ENCODE data around the gene CANT1. TPM values are rescaled to one million over a fixed set of nuclear protein-coding genes. Genes with fewer than 3 reads are reported as not detected.
A peak's percentile ranks its signal among the peaks of the same experiment; 100 is the strongest.

Gene CANT1
- total RNA-seq, 4 donors from 2014 or later, result 21.2 to 33.7 (median 27.0) TPM

DNA sequence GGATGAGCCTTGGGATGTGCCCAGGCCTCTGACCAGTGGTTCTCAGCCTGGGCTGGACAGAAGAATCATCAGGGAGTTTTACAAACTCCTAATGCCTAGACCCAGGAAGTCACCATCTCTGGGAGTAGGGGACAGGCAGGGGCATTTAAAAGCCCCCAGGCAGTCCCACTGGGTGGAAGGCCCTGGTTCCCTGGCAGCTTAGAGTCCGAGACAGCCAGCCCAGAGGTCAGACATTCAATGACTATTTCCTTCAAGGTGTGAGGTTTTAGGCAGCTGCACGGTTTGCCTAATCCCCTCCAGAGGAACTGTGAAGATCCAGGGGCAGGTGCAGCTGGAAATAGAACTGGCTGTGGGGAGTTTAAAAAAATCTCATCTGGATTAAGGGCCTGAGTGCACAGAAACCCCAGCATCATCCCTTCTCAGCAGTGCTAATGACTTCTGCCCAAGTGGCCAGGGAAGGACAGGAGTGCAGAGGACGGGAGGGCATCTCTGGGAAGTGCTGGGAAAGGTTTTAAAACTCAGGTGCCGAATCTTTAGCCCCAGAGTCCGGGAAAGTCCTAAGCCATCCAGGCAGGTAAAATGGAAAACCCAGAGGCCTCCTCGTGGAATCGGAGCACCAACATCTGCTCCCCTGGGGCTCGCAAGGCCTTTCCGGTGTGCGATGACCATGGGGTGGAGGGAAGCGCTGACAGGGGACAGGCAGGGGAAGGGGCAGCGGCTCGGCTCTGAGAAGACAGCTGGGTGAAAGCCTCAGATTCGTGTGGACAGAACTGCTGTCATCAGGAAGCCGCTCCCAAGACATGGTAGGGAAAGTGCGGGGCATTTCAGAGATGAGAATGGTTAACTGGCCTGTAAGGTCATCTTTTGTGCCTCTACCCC, 28.3 kb downstream of the CANT1 start:
- H3K9me3 ChIP-seq, result no peaks in the 10 kb centered on the region
- TF ChIP-seq, protein P1, sequence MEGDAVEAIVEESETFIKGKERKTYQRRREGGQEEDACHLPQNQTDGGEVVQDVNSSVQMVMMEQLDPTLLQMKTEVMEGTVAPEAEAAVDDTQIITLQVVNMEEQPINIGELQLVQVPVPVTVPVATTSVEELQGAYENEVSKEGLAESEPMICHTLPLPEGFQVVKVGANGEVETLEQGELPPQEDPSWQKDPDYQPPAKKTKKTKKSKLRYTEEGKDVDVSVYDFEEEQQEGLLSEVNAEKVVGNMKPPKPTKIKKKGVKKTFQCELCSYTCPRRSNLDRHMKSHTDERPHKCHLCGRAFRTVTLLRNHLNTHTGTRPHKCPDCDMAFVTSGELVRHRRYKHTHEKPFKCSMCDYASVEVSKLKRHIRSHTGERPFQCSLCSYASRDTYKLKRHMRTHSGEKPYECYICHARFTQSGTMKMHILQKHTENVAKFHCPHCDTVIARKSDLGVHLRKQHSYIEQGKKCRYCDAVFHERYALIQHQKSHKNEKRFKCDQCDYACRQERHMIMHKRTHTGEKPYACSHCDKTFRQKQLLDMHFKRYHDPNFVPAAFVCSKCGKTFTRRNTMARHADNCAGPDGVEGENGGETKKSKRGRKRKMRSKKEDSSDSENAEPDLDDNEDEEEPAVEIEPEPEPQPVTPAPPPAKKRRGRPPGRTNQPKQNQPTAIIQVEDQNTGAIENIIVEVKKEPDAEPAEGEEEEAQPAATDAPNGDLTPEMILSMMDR (IDR thresholded peaks at IDR 0.05), result no peak
- TF ChIP-seq POLR2AphosphoS5 (IDR thresholded peaks at IDR 0.05), result no peak
- no peak for TF ChIP-seq EP300 (IDR thresholded peaks at IDR 0.05)
- no peak for TF ChIP-seq POLR2A (IDR thresholded peaks at IDR 0.05; ENCODE audit: low read depth)
- DNase-seq (ENCODE audit: extremely low spot score), result no peak
- 79% methylated on average over 14 of the region's 16 CpGs for WGBS
- no peak overlapping the region for H3K4me3 ChIP-seq
- H3K4me1 ChIP-seq, result peaks cover 43 to 51% (median 46%) of the 10 kb centered on the region in 4 donors
- H3K27me3 ChIP-seq, result no peaks in the 10 kb centered on the region
- H3K27ac ChIP-seq (replicated peaks in 1 of 4), result peak overlapping the region in 1 of 4 donors; percentile 68
- peaks cover 0 to 5% (median 0%) of the 10 kb centered on the region in 4 donors for H3K36me3 ChIP-seq
- intact Hi-C loops (cut with DNase I), result no loop called here

DNA sequence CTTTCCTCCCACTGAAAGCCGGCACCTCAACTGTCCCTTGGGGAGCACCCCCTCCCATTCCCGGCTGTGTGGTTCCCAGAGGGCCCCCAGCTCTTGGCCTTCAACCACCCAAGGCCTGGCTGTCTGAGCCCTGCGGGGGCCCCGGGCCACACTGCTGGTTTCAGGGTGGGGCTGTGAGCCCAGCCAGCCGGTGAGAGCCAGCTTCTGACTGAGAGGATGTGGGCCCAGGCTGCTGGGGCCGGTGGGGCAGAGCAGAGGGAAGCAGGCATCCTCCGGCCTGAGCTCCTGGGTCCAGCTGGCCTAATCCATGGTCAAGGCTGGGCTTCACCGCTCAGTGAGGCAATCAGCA, 29.0 kb downstream of the CANT1 start:
- TF ChIP-seq POLR2AphosphoS5 (IDR thresholded peaks at IDR 0.05), result no peak
- TF ChIP-seq, protein P1 (IDR thresholded peaks at IDR 0.05), result no peak
- TF ChIP-seq EP300 (IDR thresholded peaks at IDR 0.05), result no peak
- TF ChIP-seq POLR2A (IDR thresholded peaks at IDR 0.05; ENCODE audit: low read depth), result no peak
- no peak for DNase-seq (ENCODE audit: extremely low spot score)
- H3K4me3 ChIP-seq, result no peak overlapping the region
- H3K9me3 ChIP-seq, result no peaks in the 10 kb centered on the region
- H3K4me1 ChIP-seq, result peaks cover 45 to 51% (median 48%) of the 10 kb centered on the region in 4 donors
- peak overlapping the region in 3 of 4 donors; percentile 49 to 68 (median 66) for H3K27ac ChIP-seq (replicated peaks in 1 of 4)
- H3K27me3 ChIP-seq, result no peaks in the 10 kb centered on the region
- 69% methylated on average over 4 of the region's 8 CpGs for WGBS
- intact Hi-C loops (cut with DNase I), result no loop called here
- H3K36me3 ChIP-seq, result peaks cover 0 to 6% (median 0%) of the 10 kb centered on the region in 4 donors

DNA sequence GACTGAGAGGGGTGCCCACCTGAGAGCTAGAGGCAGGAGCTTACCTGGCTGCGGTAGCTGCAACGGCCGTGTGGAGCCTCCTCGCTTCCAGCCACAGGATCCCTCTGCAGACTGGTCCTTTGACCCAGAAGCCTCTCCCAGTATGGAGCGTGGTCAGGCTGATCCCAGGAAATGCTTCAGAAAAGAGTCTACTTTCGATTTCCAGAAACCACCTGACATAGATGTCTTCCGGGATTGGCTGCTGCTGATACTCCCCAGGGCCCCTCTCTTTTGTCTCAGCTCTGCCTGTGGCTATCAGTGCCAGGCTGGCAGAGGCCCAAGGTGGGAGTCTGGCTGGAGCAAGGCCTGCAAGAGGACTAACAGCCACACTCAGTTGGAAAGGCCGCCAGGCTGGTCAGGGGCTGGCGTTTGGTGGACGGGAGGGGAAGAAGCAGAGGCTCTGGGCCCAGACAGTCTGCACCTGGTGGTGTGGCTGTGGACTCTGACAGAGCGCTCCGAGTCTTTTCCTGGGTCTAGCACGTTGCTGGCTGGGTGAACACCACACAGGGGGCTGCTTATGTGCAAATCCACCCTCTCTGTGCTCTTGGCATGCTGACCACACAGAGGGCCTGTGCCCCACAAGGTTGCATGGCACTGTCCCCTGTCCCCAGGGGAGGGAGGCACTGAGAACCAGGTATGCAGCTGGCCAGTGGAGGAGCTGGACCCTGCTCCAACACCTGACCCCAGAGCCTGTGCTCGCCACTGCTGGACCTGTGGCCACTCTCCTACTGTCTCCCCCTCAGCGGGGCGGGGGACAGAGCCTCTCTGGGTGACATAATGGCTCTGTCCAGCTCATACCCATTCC, 29.6 kb downstream of the CANT1 start, which contains the start of gene LGALS3BP:
LGALS3BP (minus strand) TSS at position 144 of the 844 bp plus-strand sequence. CDS start 2,732 bp downstream, outside the sequence.
- Histone ChIP-seq H3K27me3 (no peaks in the 10 kb centered on the region), H3K36me3 (peaks cover 0 to 6% (median 0%) of the 10 kb centered on the region in 4 donors), H3K27ac (replicated peaks in 1 of 4) (peak within 1 kb of the TSS; percentile 8 to 69 (median 67)), H3K9me3 (no peaks in the 10 kb centered on the region), H3K4me3 (peak within 1 kb of the TSS; percentile 46 to 51 (median 48)), H3K4me1 (peaks cover 49 to 55% (median 54%) of the 10 kb centered on the region in 4 donors)
- 41% methylated on average over 10 of the region's 16 CpGs for WGBS
- no peak for DNase-seq (ENCODE audit: extremely low spot score)
- TF ChIP-seq, protein P1 (IDR thresholded peaks at IDR 0.05), result no peak
- TF ChIP-seq POLR2AphosphoS5 (IDR thresholded peaks at IDR 0.05) (peak; percentile 50 to 68), EP300 (IDR thresholded peaks at IDR 0.05) (no peak), POLR2A (IDR thresholded peaks at IDR 0.05; ENCODE audit: low read depth) (no peak)
- intact Hi-C loops (cut with DNase I), result no loop called here

DNA sequence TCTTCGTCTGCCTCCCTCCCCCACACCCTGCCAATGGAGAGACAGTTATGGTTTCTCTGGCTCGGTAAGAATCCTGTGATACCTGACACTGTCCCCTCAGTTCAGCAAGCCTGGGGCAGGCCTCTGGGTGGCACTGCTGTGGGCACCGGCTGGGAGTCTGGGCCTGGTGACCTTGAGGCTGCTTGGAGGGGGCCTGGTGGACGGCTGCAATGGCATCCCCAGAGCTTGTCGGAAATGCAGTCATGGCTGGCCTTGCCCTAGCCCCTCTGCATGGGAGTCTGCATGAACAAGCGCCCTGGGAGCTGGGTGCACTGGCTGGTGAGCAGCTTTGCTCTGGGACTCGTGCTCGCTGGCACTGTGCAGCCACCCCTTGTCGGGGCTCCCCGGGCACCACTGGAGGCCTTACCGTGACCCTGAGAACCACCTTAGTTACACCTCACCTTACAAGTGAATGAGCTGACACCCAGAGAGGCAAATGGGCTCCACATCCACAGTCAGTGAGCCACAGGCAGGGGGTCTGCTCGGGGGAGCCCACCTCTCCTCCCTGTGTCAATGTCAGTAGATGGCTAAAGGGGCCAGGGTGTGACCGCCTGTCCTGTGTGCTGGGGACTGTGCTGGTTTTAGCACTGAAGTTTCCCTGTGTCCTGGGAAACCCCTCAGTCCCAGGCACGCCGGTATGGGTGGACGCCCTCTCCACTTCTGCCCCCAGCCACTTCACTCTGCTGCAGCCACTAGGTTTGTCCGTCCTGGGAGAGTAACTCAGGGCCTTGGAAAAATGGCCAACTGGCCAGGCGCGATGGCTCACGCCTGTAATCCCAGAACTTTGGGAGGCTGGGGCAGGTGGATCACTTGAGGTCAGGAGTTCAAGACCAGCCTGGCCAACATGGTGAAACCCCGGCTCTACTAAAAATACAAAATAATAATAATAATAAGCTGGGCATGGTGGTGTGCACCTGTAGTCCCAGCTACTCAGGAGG, 31.3 kb downstream of the CANT1 start:
- Histone ChIP-seq H3K9me3 (no peaks in the 10 kb centered on the region), H3K4me3 (peak overlapping the region in 3 of 4 donors; percentile 7 to 46 (median 21)), H3K4me1 (peaks cover 55 to 70% (median 67%) of the 10 kb centered on the region in 4 donors), H3K36me3 (peaks cover 0 to 8% (median 3%) of the 10 kb centered on the region in 4 donors), H3K27me3 (no peaks in the 10 kb centered on the region), H3K27ac (replicated peaks in 1 of 4) (peak overlapping the region in 3 of 4 donors; percentile 30 to 82 (median 69))
- intact Hi-C loops (cut with DNase I), result no loop called here
- 79% methylated on average over 15 of the region's 21 CpGs for WGBS
- TF ChIP-seq EP300 (IDR thresholded peaks at IDR 0.05) (no peak), POLR2AphosphoS5 (IDR thresholded peaks at IDR 0.05) (no peak), POLR2A (IDR thresholded peaks at IDR 0.05; ENCODE audit: low read depth) (no peak)
- TF ChIP-seq, protein P1 (IDR thresholded peaks at IDR 0.05), result no peak
- no peak for DNase-seq (ENCODE audit: extremely low spot score)

Data from esophagus muscularis mucosa (tissue), 4 donors.